HepG2 (cell line): ENCODE results near the gene ZNF524. TPM values are rescaled to one million over a fixed set of nuclear protein-coding genes. Genes with fewer than 3 reads are reported as not detected.
A peak's percentile ranks its signal among the peaks of the same experiment; 100 is the strongest.

Experiments used
- ATF5 ChIP-seq: sonication (generic); formaldehyde crosslinking; IDR thresholded peaks from 2 replicates; pipeline ENCODE4 v1.4.0; 2020; ENCODE audit warnings: mild to moderate bottlenecking, low read depth, missing genetic modification reagents
- DNMT1 ChIP-seq: sonication (generic); formaldehyde crosslinking; IDR thresholded peaks from 2 replicates; pipeline ENCODE4 v1.5.1; 2020; ENCODE audit warnings: mild to moderate bottlenecking, missing genetic modification reagents
- EP300 ChIP-seq, 3 experiments: sonication (generic) in 1 of 3; formaldehyde crosslinking in 1 of 3; IDR thresholded peaks; 2 replicates each; pipeline versions ENCODE4 v1.5.1 to v1.6.1; 2011 to 2020; ENCODE audit warnings: low read depth in 2 of 3, low read length in 2 of 3, borderline replicate concordance in 1 of 3, improper control_type of control experiment in 1 of 3, mild to moderate bottlenecking in 1 of 3, missing genetic modification reagents in 1 of 3, moderate library complexity in 1 of 3
- GATAD1 ChIP-seq: IDR thresholded peaks from 2 replicates; pipeline ENCODE4 v1.6.1; 2016; ENCODE audit warnings: missing genetic modification reagents, missing compliant biosample characterization
- HNRNPL ChIP-seq: fragments of 200-400 bp; formaldehyde crosslinking; IDR thresholded peaks from 2 replicates; pipeline ENCODE4 v1.6.1; 2017; ENCODE audit warnings: mild to moderate bottlenecking, low read depth, low read length
- MEIS2 ChIP-seq: sonication (generic); formaldehyde crosslinking; IDR thresholded peaks from 2 replicates; pipeline ENCODE4 v1.9.0; 2021; ENCODE audit warnings: mild to moderate bottlenecking, missing genetic modification reagents
- NCOR1 ChIP-seq: fragments of 200-600 bp; sonication (generic); IDR thresholded peaks from 2 replicates; pipeline ENCODE4 v1.7.0; 2017; ENCODE audit warnings: antibody characterized with exemption, low read length, borderline replicate concordance
- NFE2L1 ChIP-seq: sonication (generic); formaldehyde crosslinking; IDR thresholded peaks from 2 replicates; pipeline ENCODE4 v1.4.0; 2020; ENCODE audit warnings: missing genetic modification reagents, mild to moderate bottlenecking, borderline replicate concordance
- POLR2A ChIP-seq, 2 experiments: IDR thresholded peaks; 2 replicates each; pipeline ENCODE4 v1.6.1; 2011; ENCODE audit warnings: low read depth in 2 of 2, low read length in 2 of 2, mild to moderate bottlenecking in 1 of 2, moderate library complexity in 1 of 2; ENCODE audit not compliant: insufficient read depth in 1 of 2
- REST ChIP-seq, 2 experiments: IDR thresholded peaks; 2 replicates each; pipeline ENCODE4 v1.6.1; 2011 to 2012; ENCODE audit warnings: low read length in 2 of 2, borderline replicate concordance in 1 of 2, low read depth in 1 of 2, mild to moderate bottlenecking in 1 of 2, moderate library complexity in 1 of 2
- SALL2 ChIP-seq: sonication (generic); formaldehyde crosslinking; IDR thresholded peaks from 2 replicates; pipeline ENCODE4 v1.8.1; 2023; ENCODE audit warnings: mild to moderate bottlenecking, missing genetic modification reagents, inconsistent platforms
- ZNF446 ChIP-seq: sonication (generic); formaldehyde crosslinking; IDR thresholded peaks from 2 replicates; pipeline ENCODE4 v1.5.0; 2020; ENCODE audit warnings: mild to moderate bottlenecking, missing genetic modification reagents
- ZNF629 ChIP-seq: sonication (generic); formaldehyde crosslinking; conservative IDR thresholded peaks from 2 replicates; pipeline ENCODE4 v1.5.0; 2020; ENCODE audit warnings: missing genetic modification reagents
- ZNF766 ChIP-seq: sonication (generic); formaldehyde crosslinking; IDR thresholded peaks from 2 replicates; pipeline ENCODE4 v1.5.0; 2020; ENCODE audit warnings: missing genetic modification reagents, borderline replicate concordance
- polyA plus RNA-seq, 8 experiments: library from polyadenylated mRNA; depleted of rRNA in 3 of 8; stranded (reverse) in 7 of 8; unstranded in 1 of 8; fragments of >200 nt; fragmentation: Illumina TruSeq in 4 of 8; extraction: Trizol in 4 of 8; gene quantifications; 2 replicates each; pipeline versions ENCODE4 v1.2.1 to v1.2.3, GENCODE V29; 2011 to 2016; ENCODE audit warnings: low read depth in 4 of 8, missing spikeins in 1 of 8, mixed read lengths in 1 of 8; ENCODE audit not compliant: insufficient read depth in 1 of 8
- total RNA-seq, 5 experiments: library from RNA; depleted of rRNA; stranded (reverse); fragments of >200 nt; fragmentation: Illumina TruSeq; extraction: Trizol; gene quantifications; 2 replicates each; pipeline ENCODE4 v1.2.3, GENCODE V29; 2016; ENCODE audit warnings: low read depth in 1 of 5
- TF ChIP-seq, protein P1 (sequence below): sonication (generic); formaldehyde crosslinking; IDR thresholded peaks from 2 replicates; pipeline ENCODE4 v1.8.0; 2022; ENCODE audit warnings: mild to moderate bottlenecking, missing genetic modification reagents, moderate library complexity
- TF ChIP-seq, protein P2 (sequence below): sonication (generic); formaldehyde crosslinking; IDR thresholded peaks from 2 replicates; pipeline ENCODE4 v1.4.0; 2020; ENCODE audit warnings: missing genetic modification reagents
- TF ChIP-seq, protein P3 (sequence below): IDR thresholded peaks from 2 replicates; pipeline ENCODE4 v1.6.1; 2016; ENCODE audit warnings: low read depth, missing genetic modification reagents, missing compliant biosample characterization

Gene ZNF524
- total and polyA plus RNA-seq, 2 of the 13 experiments (the other 11 are each of a cell fraction or from before 2014, with no cell fraction given) = 3.2 to 4.6 TPM

- TF ChIP-seq, protein P1, sequence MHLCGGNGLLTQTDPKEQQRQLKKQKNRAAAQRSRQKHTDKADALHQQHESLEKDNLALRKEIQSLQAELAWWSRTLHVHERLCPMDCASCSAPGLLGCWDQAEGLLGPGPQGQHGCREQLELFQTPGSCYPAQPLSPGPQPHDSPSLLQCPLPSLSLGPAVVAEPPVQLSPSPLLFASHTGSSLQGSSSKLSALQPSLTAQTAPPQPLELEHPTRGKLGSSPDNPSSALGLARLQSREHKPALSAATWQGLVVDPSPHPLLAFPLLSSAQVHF (CRISPR knock-in tag) = no peak
- TF ChIP-seq, protein P2, sequence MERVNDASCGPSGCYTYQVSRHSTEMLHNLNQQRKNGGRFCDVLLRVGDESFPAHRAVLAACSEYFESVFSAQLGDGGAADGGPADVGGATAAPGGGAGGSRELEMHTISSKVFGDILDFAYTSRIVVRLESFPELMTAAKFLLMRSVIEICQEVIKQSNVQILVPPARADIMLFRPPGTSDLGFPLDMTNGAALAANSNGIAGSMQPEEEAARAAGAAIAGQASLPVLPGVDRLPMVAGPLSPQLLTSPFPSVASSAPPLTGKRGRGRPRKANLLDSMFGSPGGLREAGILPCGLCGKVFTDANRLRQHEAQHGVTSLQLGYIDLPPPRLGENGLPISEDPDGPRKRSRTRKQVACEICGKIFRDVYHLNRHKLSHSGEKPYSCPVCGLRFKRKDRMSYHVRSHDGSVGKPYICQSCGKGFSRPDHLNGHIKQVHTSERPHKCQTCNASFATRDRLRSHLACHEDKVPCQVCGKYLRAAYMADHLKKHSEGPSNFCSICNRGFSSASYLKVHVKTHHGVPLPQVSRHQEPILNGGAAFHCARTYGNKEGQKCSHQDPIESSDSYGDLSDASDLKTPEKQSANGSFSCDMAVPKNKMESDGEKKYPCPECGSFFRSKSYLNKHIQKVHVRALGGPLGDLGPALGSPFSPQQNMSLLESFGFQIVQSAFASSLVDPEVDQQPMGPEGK (CRISPR knock-in tag) = peak; percentile 90
- no peak; the same call in 1 of the 2 replicates for TF ChIP-seq MEIS2 (CRISPR knock-in tag)
- no peak for TF ChIP-seq DNMT1 (CRISPR knock-in tag)
- peak; percentile 90 for TF ChIP-seq GATAD1
- TF ChIP-seq NCOR1 = peak; percentile 40; the same call in 1 of the 2 replicates
- 0 out of 2 replicates have a peak, but pooled peaks have one; percentile 81 for TF ChIP-seq SALL2 (CRISPR knock-in tag)
- TF ChIP-seq ZNF446 (CRISPR knock-in tag) = no peak
- TF ChIP-seq ATF5 (CRISPR knock-in tag) = no peak
- no peak for TF ChIP-seq NFE2L1 (CRISPR knock-in tag)
- TF ChIP-seq, protein P3, sequence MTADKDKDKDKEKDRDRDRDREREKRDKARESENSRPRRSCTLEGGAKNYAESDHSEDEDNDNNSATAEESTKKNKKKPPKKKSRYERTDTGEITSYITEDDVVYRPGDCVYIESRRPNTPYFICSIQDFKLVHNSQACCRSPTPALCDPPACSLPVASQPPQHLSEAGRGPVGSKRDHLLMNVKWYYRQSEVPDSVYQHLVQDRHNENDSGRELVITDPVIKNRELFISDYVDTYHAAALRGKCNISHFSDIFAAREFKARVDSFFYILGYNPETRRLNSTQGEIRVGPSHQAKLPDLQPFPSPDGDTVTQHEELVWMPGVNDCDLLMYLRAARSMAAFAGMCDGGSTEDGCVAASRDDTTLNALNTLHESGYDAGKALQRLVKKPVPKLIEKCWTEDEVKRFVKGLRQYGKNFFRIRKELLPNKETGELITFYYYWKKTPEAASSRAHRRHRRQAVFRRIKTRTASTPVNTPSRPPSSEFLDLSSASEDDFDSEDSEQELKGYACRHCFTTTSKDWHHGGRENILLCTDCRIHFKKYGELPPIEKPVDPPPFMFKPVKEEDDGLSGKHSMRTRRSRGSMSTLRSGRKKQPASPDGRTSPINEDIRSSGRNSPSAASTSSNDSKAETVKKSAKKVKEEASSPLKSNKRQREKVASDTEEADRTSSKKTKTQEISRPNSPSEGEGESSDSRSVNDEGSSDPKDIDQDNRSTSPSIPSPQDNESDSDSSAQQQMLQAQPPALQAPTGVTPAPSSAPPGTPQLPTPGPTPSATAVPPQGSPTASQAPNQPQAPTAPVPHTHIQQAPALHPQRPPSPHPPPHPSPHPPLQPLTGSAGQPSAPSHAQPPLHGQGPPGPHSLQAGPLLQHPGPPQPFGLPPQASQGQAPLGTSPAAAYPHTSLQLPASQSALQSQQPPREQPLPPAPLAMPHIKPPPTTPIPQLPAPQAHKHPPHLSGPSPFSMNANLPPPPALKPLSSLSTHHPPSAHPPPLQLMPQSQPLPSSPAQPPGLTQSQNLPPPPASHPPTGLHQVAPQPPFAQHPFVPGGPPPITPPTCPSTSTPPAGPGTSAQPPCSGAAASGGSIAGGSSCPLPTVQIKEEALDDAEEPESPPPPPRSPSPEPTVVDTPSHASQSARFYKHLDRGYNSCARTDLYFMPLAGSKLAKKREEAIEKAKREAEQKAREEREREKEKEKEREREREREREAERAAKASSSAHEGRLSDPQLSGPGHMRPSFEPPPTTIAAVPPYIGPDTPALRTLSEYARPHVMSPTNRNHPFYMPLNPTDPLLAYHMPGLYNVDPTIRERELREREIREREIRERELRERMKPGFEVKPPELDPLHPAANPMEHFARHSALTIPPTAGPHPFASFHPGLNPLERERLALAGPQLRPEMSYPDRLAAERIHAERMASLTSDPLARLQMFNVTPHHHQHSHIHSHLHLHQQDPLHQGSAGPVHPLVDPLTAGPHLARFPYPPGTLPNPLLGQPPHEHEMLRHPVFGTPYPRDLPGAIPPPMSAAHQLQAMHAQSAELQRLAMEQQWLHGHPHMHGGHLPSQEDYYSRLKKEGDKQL (CRISPR knock-in tag) = no peak
- TF ChIP-seq REST (IDR thresholded peaks at IDR 0.05; ENCODE audit: borderline replicate concordance in 1 of 2, low read depth in 1 of 2, low read length in 2 of 2) = no peak
- no peak for TF ChIP-seq POLR2A (IDR thresholded peaks at IDR 0.05; ENCODE audit: insufficient read depth in 1 of 2, low read depth in 2 of 2, low read length in 2 of 2)
- no peak for TF ChIP-seq ZNF766 (CRISPR knock-in tag)
- TF ChIP-seq EP300 (IDR thresholded peaks at IDR 0.05; ENCODE audit: low read depth in 2 of 2, low read length in 2 of 2) = no peak
- no peak for TF ChIP-seq EP300 (CRISPR knock-in tag; IDR thresholded peaks at IDR 0.05; ENCODE audit: borderline replicate concordance)
- TF ChIP-seq HNRNPL = 0 out of 2 replicates have a peak, but pooled peaks have one; percentile 47
- TF ChIP-seq ZNF629 (CRISPR knock-in tag) = no peak
These were observed 633 bp upstream of the ZNF524 start, which contains the start of gene FIZ1 (continued) for GRCh38 chr19:55599468-55599841.
